Measurements from ENCODE around the gene DHODH.

- TF ChIP-seq, protein P1, sequence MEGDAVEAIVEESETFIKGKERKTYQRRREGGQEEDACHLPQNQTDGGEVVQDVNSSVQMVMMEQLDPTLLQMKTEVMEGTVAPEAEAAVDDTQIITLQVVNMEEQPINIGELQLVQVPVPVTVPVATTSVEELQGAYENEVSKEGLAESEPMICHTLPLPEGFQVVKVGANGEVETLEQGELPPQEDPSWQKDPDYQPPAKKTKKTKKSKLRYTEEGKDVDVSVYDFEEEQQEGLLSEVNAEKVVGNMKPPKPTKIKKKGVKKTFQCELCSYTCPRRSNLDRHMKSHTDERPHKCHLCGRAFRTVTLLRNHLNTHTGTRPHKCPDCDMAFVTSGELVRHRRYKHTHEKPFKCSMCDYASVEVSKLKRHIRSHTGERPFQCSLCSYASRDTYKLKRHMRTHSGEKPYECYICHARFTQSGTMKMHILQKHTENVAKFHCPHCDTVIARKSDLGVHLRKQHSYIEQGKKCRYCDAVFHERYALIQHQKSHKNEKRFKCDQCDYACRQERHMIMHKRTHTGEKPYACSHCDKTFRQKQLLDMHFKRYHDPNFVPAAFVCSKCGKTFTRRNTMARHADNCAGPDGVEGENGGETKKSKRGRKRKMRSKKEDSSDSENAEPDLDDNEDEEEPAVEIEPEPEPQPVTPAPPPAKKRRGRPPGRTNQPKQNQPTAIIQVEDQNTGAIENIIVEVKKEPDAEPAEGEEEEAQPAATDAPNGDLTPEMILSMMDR (IDR thresholded peaks at IDR 0.05; ENCODE audit: poor library complexity, severe bottlenecking): no peak
- TF ChIP-seq TAF1 (IDR thresholded peaks at IDR 0.05; ENCODE audit: low read depth) (no peak), POLR2AphosphoS5 (IDR thresholded peaks at IDR 0.05) (no peak), SMC3 (conservative IDR thresholded peaks at IDR 0.05; ENCODE audit: poor library complexity) (no peak), MXI1 (conservative IDR thresholded peaks at IDR 0.05; ENCODE audit: poor library complexity, severe bottlenecking) (no peak), EP300 (conservative IDR thresholded peaks at IDR 0.05; ENCODE audit: poor library complexity, severe bottlenecking) (no peak), EZH2 (IDR thresholded peaks at IDR 0.05; ENCODE audit: borderline replicate concordance, insufficient read depth, low read length, poor library complexity, severe bottlenecking) (no peak), RAD21 (conservative IDR thresholded peaks at IDR 0.05) (no peak)
- TF ChIP-seq, protein P2, sequence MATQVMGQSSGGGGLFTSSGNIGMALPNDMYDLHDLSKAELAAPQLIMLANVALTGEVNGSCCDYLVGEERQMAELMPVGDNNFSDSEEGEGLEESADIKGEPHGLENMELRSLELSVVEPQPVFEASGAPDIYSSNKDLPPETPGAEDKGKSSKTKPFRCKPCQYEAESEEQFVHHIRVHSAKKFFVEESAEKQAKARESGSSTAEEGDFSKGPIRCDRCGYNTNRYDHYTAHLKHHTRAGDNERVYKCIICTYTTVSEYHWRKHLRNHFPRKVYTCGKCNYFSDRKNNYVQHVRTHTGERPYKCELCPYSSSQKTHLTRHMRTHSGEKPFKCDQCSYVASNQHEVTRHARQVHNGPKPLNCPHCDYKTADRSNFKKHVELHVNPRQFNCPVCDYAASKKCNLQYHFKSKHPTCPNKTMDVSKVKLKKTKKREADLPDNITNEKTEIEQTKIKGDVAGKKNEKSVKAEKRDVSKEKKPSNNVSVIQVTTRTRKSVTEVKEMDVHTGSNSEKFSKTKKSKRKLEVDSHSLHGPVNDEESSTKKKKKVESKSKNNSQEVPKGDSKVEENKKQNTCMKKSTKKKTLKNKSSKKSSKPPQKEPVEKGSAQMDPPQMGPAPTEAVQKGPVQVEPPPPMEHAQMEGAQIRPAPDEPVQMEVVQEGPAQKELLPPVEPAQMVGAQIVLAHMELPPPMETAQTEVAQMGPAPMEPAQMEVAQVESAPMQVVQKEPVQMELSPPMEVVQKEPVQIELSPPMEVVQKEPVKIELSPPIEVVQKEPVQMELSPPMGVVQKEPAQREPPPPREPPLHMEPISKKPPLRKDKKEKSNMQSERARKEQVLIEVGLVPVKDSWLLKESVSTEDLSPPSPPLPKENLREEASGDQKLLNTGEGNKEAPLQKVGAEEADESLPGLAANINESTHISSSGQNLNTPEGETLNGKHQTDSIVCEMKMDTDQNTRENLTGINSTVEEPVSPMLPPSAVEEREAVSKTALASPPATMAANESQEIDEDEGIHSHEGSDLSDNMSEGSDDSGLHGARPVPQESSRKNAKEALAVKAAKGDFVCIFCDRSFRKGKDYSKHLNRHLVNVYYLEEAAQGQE (IDR thresholded peaks at IDR 0.05; ENCODE audit: borderline replicate concordance): no peak
Observed at GRCh38 chr16:72025404-72026114, 17.0 kb downstream of the DHODH start.
